NB4 (cell line): ENCODE results near the gene UXS1.

Source experiments
- DNase-seq: peaks from one replicate; pipeline ENCODE4 v3.0.0; 2010; ENCODE audit warnings: low read depth
- H3K4me3 ChIP-seq: one replicate; pipeline ENCODE4 v1.5.1; 2011; ENCODE audit warnings: mild to moderate bottlenecking, low read depth, low read length, moderate library complexity
- CTCF ChIP-seq: IDR thresholded peaks from one replicate; pipeline ENCODE4 v1.5.1; 2012; ENCODE audit warnings: low read depth, low read length
- MAX ChIP-seq: IDR thresholded peaks from 2 replicates; pipeline ENCODE4 v1.6.1; 2011; ENCODE audit warnings: low read depth, low read length
- MYC ChIP-seq: IDR thresholded peaks from 2 replicates; pipeline ENCODE4 v1.6.1; 2011; ENCODE audit warnings: low read depth, low read length
- POLR2A ChIP-seq: IDR thresholded peaks from 2 replicates; pipeline ENCODE4 v1.6.1; 2011; ENCODE audit warnings: mild to moderate bottlenecking; ENCODE audit not compliant: insufficient read length; ENCODE audit errors: extremely low read depth

Gene UXS1

DNA sequence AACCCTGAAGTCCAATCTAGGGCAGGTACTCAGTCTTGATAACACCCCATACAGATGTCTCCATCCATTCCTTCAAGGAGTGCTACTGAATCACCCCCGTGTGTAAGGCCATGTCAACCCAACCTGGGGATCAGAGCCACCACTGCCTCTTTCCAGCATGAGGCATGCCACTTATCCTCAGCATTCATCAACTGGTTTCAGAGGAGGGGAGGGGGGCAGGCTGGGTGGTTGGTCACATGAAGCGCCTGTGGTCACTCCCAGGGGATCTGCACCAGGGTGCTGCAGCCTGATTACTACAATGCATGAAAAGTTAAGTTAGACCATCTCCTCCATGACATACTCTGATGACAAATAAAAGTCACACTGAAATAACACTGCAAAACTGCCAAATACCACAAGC, 65.0 kb downstream of the UXS1 start:
- DNase-seq = no peak
- no peak for TF ChIP-seq CTCF
- no peak for TF ChIP-seq MYC
- no peak for TF ChIP-seq POLR2A
- no peak for TF ChIP-seq MAX

DNA sequence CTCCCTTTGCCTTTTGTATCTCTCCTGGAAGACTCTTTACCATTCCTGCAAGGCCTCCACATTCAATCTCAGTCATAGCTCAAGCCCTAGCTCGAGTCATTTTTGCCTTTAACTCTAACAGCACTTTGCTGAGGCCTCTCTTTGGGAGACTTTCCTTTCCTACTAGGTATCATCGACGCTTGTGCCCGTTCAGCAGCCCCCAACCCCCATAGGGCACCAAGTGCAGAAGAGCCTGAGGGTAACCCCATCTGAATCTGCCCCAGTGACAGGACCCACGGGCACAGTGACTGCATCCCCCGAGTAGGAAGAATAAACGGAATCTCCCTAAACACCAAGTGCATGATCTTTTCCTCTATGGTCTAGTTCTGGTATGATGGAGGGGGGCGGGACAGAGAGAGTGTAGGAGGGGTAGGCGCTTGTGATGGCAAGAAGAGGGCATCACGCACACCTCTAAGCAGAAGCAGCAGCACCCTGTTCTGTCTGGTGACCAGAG, 66.3 kb downstream of the UXS1 start:
- DNase-seq = no peak
- H3K4me3 ChIP-seq = no peak overlapping the region
- TF ChIP-seq POLR2A (no peak), MAX (no peak), MYC (no peak), CTCF (no peak)

More for the DNA sequence above, 65.0 kb downstream of the UXS1 start:
- no peak overlapping the region for H3K4me3 ChIP-seq

GRCh38 chr2:106127282-106127771, 66.8 kb downstream of the UXS1 start:
- DNase-seq = no peak
- TF ChIP-seq POLR2A = no peak
- TF ChIP-seq MYC = no peak
- no peak for TF ChIP-seq MAX
- no peak for TF ChIP-seq CTCF
- no peak overlapping the region for H3K4me3 ChIP-seq

GRCh38 chr2:106126705-106127281, 67.3 kb downstream of the UXS1 start:
- H3K4me3 ChIP-seq = no peak overlapping the region
- no peak for DNase-seq
- TF ChIP-seq CTCF (no peak), MYC (no peak), MAX (no peak), POLR2A (no peak)

DNA sequence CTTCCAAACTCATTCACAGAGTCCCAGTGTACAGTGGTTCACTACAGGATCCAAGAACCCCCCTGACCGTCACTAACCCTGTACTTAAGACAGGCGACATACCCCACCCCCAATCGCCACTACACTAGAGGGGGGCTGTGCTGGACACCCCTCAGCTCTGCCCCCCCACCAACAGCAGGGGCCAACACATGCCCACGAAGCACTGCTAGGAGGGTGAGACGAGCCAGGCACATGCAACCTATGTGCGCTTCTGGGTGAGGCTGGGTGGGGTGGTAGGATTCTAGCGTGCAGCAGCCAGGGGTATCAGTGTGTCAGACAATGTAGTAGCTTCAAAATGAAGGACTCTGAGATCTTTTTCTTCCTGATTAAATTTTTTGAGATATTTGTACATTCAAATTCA, 67.8 kb downstream of the UXS1 start:
- DNase-seq = no peak
- H3K4me3 ChIP-seq = no peak overlapping the region

More for the DNA sequence above, 67.8 kb downstream of the UXS1 start:
- TF ChIP-seq POLR2A (no peak), MAX (no peak), MYC (no peak), CTCF (no peak)
